B cell (primary cell): Measurements from ENCODE around the gene TLE3. TPM values are rescaled to one million over a fixed set of nuclear protein-coding genes. Genes with fewer than 3 reads are reported as not detected.

ENCODE experiments used
- ATAC-seq: fragments of 200-7000 bp; cut with Tn5 transposase; one replicate; pipeline ENCODE4 v1.10.0; 2021; ENCODE audit warnings: low read depth, mild to moderate bottlenecking, moderate number of reproducible peaks, moderate library complexity
- CTCF ChIA-PET: fragments of 350-600 bp; sonication (Branson Sonifier 250); formaldehyde crosslinking; loops from one replicate; lab custom pipeline; 2021; ENCODE audit warnings: antibody characterized with exemption, inconsistent platforms; lab: Charles Lee
- POLR2A ChIA-PET: fragments of 350-600 bp; sonication (Branson Sonifier 250); formaldehyde crosslinking; loops from one replicate; lab custom pipeline; 2021; ENCODE audit warnings: antibody characterized with exemption; lab: Charles Lee
- DNase-seq: peaks from one replicate; pipeline ENCODE4 v3.0.0; 2013
- H2AFZ ChIP-seq: 2 replicates; pipeline ENCODE4 v1.6.1; 2012; ENCODE audit warnings: mild to moderate bottlenecking, low read depth, low read length; ENCODE audit not compliant: insufficient read depth, poor library complexity, severe bottlenecking
- H3K27ac ChIP-seq, 2 donors: 1 replicate in 1 of 2; 2 replicates in 1 of 2; pipeline ENCODE4 v1.5.1; 2012 to 2013; ENCODE audit warnings: low read length in 2 of 2, mild to moderate bottlenecking in 2 of 2, moderate library complexity in 1 of 2
- H3K27me3 ChIP-seq, 4 experiments: fragments of 200-600 bp in 1 of 4; sonication (generic) in 1 of 4; replicated peaks in 1 of 4; 1 replicate in 2 of 4; 2 replicates in 2 of 4; pipeline versions ENCODE4 v1.6.1 to v1.7.0; 2013 to 2016; ENCODE audit warnings: low read length in 3 of 4, mild to moderate bottlenecking in 2 of 4, mixed read lengths in 1 of 4, moderate library complexity in 1 of 4; ENCODE audit not compliant: insufficient read depth in 4 of 4, control insufficient read depth in 3 of 4; ENCODE audit errors: control extremely low read depth in 1 of 4
- H3K36me3 ChIP-seq, 2 experiments: replicated peaks in 1 of 2; 1 replicate in 1 of 2; 2 replicates in 1 of 2; pipeline versions ENCODE4 v1.6.1 to v1.7.1; 2013; ENCODE audit warnings: low read length in 1 of 2; ENCODE audit not compliant: insufficient read depth in 2 of 2, control insufficient read depth in 1 of 2; ENCODE audit errors: control extremely low read depth in 1 of 2, extremely low read depth in 1 of 2
- H3K4me1 ChIP-seq, 2 donors: fragments of 200-600 bp in 1 of 2; sonication (generic) in 1 of 2; 1 replicate in 1 of 2; 2 replicates in 1 of 2; pipeline versions ENCODE4 v1.5.1 to v1.6.1; 2013 to 2017; ENCODE audit warnings: low read length in 2 of 2; ENCODE audit not compliant: control insufficient read depth in 2 of 2, insufficient read depth in 2 of 2
- H3K4me2 ChIP-seq: replicated peaks from 2 replicates; pipeline ENCODE3; 2012; ENCODE audit warnings: mild to moderate bottlenecking, low read depth, low read length; ENCODE audit not compliant: poor library complexity, severe bottlenecking
- H3K4me3 ChIP-seq, 5 experiments: fragments of 200-600 bp in 1 of 5; sonication (generic) in 1 of 5; 1 replicate in 3 of 5; 2 replicates in 2 of 5; pipeline versions ENCODE4 v1.5.1 to v1.7.0; 2011 to 2016; ENCODE audit warnings: low read length in 4 of 5, mild to moderate bottlenecking in 4 of 5, low read depth in 2 of 5, control low read depth in 1 of 5, moderate library complexity in 1 of 5; ENCODE audit not compliant: insufficient read depth in 1 of 5; ENCODE audit errors: control extremely low read depth in 1 of 5, extremely low read depth in 1 of 5
- H3K79me2 ChIP-seq: fragments of 200-600 bp; sonication (generic); one replicate; pipeline ENCODE4 v1.6.0; 2016; ENCODE audit warnings: low read length; ENCODE audit not compliant: control insufficient read depth, insufficient read depth
- H3K9ac ChIP-seq: fragments of 200-600 bp; sonication (generic); 2 replicates; pipeline ENCODE4 v1.6.1; 2017; ENCODE audit warnings: mild to moderate bottlenecking, low read length, moderate library complexity
- H3K9me3 ChIP-seq, 3 donors: one replicate each; pipeline versions ENCODE4 v1.6.1 to v1.7.1; 2013; ENCODE audit warnings: low read length in 2 of 3; ENCODE audit not compliant: control insufficient read depth in 2 of 3, insufficient read depth in 1 of 3; ENCODE audit errors: control extremely low read depth in 1 of 3
- H4K20me1 ChIP-seq: 2 replicates; pipeline ENCODE4 v1.6.0; 2012; ENCODE audit warnings: mild to moderate bottlenecking, low read length; ENCODE audit not compliant: insufficient read depth, control insufficient read depth, poor library complexity, severe bottlenecking
- H3K27ac Mint-ChIP-seq: one replicate; pipeline ENCODE4 v1.8.0; 2021; ENCODE audit warnings: mixed read lengths
- H3K27me3 Mint-ChIP-seq: one replicate; pipeline ENCODE4 v1.8.0; 2021; ENCODE audit warnings: mixed read lengths
- H3K4me1 Mint-ChIP-seq: one replicate; pipeline ENCODE4 v1.8.0; 2021; ENCODE audit warnings: mixed read lengths
- H3K4me3 Mint-ChIP-seq: one replicate; pipeline ENCODE4 v1.8.0; 2021; ENCODE audit warnings: mixed read lengths
- H3K9me3 Mint-ChIP-seq: one replicate; pipeline ENCODE4 v1.8.0; 2022; ENCODE audit warnings: mixed read lengths; ENCODE audit not compliant: insufficient read depth
- CTCF ChIP-seq: fragments of 200-600 bp; IDR thresholded peaks from one replicate; pipeline ENCODE4 v1.8.0; 2022; ENCODE audit warnings: antibody characterized with exemption, mild to moderate bottlenecking
- EZH2 ChIP-seq: IDR thresholded peaks from 2 replicates; pipeline ENCODE4 v1.6.1; 2012; ENCODE audit warnings: borderline replicate concordance, low read depth, mild to moderate bottlenecking, moderate library complexity, low read length; ENCODE audit not compliant: insufficient read depth, poor library complexity, severe bottlenecking
- WGBS: methylation state at CpG from one replicate; pipeline ENCODE4 v1.1.5; 2013; ENCODE audit warnings: missing lambda C conversion rate; ENCODE audit not compliant: insufficient coverage; 5-methylcytosine and 5-hydroxymethylcytosine counted together
- intact Hi-C: fragments of 100-400 bp; cut with micrococcal nuclease; formaldehyde crosslinking; loops from one replicate; pipeline ENCODE4 v1.10.0; 2022
- polyA plus RNA-seq: library from polyadenylated mRNA; depleted of rRNA; stranded (reverse); fragments of >200 nt; gene quantifications from 2 replicates; pipeline ENCODE4 v1.2.3, GENCODE V29; 2012
- total RNA-seq, 2 donors: library from RNA; stranded (reverse); fragments of 120-200 nt in 1 of 2; gene quantifications; 1 replicate in 1 of 2; 2 replicates in 1 of 2; pipeline versions ENCODE4 v1.2.3 to v1.2.4, GENCODE V29; 2013 to 2022

The TLE3 gene
- total and polyA plus RNA-seq, 2 donors (not counting 1 experiment from before 2014, with no cell fraction given): 187 to 278 TPM

- TF ChIP-seq CTCF: no peak
- no peak for TF ChIP-seq EZH2
- Mint-ChIP-seq H3K4me1 (peaks cover 51% of the 10 kb centered on the region), H3K4me3 (peak overlapping the region; percentile 76), H3K27ac (peak overlapping the region; percentile 94), H3K27me3 (peaks cover 3% of the 10 kb centered on the region), H3K9me3 (no peaks in the 10 kb centered on the region)
- H4K20me1 ChIP-seq: no peaks in the 10 kb centered on the region
- WGBS: 71% methylated on average over 3 of the region's 7 CpGs
- no peak overlapping the region for H3K4me3 ChIP-seq
- H3K4me1 ChIP-seq: peaks cover 42 to 59% of the 10 kb centered on the region in 2 donors
- ChIA-PET CTCF (interaction anchor here (0.8 to 1.7 kb wide), 5 partner anchors 10 to 75 kb away, joined by 3 to 10 read pairs (median 5); partner anchors contain the start of gene TLE3), POLR2A (interaction anchor here (0.7 to 2.7 kb wide), 5 partner anchors 11 to 67 kb away, joined by 3 to 15 read pairs (median 6); no protein-coding TSS in a partner anchor)
- H2AFZ ChIP-seq: no peak overlapping the region
- H3K9ac ChIP-seq: no peak overlapping the region
- H3K27ac ChIP-seq: peak overlapping the region; percentile 20 to 48
- DNase-seq (peak; percentile 75), ATAC-seq (peak; percentile 83)
- H3K79me2 ChIP-seq: no peaks in the 10 kb centered on the region
- intact Hi-C loops: loop anchor here (1.0 kb wide), 2 partner anchors 13 to 44 kb away; no protein-coding TSS in a partner anchor
- no peaks in the 10 kb centered on the region for H3K9me3 ChIP-seq
- H3K27me3 ChIP-seq: peaks cover 0 to 5% (median 0%) of the 10 kb centered on the region in 4 experiments
- no peaks in the 10 kb centered on the region for H3K36me3 ChIP-seq
- peak overlapping the region; percentile 39 for H3K4me2 ChIP-seq
Measured at GRCh38 chr15:70023064-70023768, 74.5 kb downstream of the TLE3 start.

GRCh38 chr15:70020229-70020628 lies 77.5 kb downstream of the TLE3 start:
- Histone ChIP-seq H3K79me2 (no peaks in the 10 kb centered on the region), H3K27ac (no peak overlapping the region), H3K36me3 (no peaks in the 10 kb centered on the region), H3K4me1 (peaks cover 71 to 83% of the 10 kb centered on the region in 2 donors), H3K9me3 (peaks cover 0 to 11% (median 0%) of the 10 kb centered on the region in 3 donors), H3K9ac (no peak overlapping the region), H3K27me3 (peaks cover 0 to 2% (median 0%) of the 10 kb centered on the region in 4 experiments), H3K4me2 (no peak overlapping the region), H3K4me3 (no peak overlapping the region), H4K20me1 (no peaks in the 10 kb centered on the region), H2AFZ (no peak overlapping the region)
- peaks cover 3% of the 10 kb centered on the region for H3K27me3 Mint-ChIP-seq
- 88% methylated on average over 3 of the region's 5 CpGs for WGBS
- POLR2A ChIA-PET: no interaction called here
- CTCF ChIA-PET: no interaction called here
- H3K4me1 Mint-ChIP-seq: peaks cover 76% of the 10 kb centered on the region
- peak overlapping the region; percentile 20 for H3K27ac Mint-ChIP-seq
- intact Hi-C loops: no loop called here
- ATAC-seq: no peak
- H3K9me3 Mint-ChIP-seq: no peaks in the 10 kb centered on the region
- TF ChIP-seq CTCF (no peak), EZH2 (no peak)
- no peak overlapping the region for H3K4me3 Mint-ChIP-seq
- DNase-seq: no peak
